Stimulated activated CD8-positive, alpha-beta memory T cell treated with anti-CD3 and anti-CD28 coated beads, Interleukin-4, amount 100 ng/mL, for 24 hours (primary cell): ENCODE data around the gene GJA3.
"Not testable (repeated sequence)": the region's sequence is repeated elsewhere in the genome, so short reads cannot be mapped to it uniquely, and the experiment has no call there.

Source experiments
- DNase-seq: peaks from one replicate; pipeline ENCODE4 v3.0.0-alpha.2; 2020; ENCODE audit warnings: low read depth

Gene GJA3

GRCh38 chr13:20182231-20182846 is 21.5 kb upstream of the GJA3 start:
- no peak for DNase-seq

GRCh38 chr13:20181188-20181587 is 20.3 kb upstream of the GJA3 start:
- no peak for DNase-seq

- DNase-seq = no peak
These were observed 17.3 kb upstream of the GJA3 start for GRCh38 chr13:20178156-20178555.

- DNase-seq = no peak
These were observed 16.4 kb upstream of the GJA3 start for GRCh38 chr13:20177049-20177831.

GRCh38 chr13:20175907-20176652 is 15.2 kb upstream of the GJA3 start:
- DNase-seq = no peak

GRCh38 chr13:20175406-20175794 is 14.5 kb upstream of the GJA3 start:
- no peak for DNase-seq

- DNase-seq = peak; percentile 62
These were observed 14.0 kb upstream of the GJA3 start for GRCh38 chr13:20174656-20175405.

- no peak for DNase-seq
These were observed 12.4 kb upstream of the GJA3 start for GRCh38 chr13:20173116-20173746.

- no peak for DNase-seq
These were observed 10.5 kb upstream of the GJA3 start for GRCh38 chr13:20171364-20171763.

GRCh38 chr13:20170921-20171320 is 10.1 kb upstream of the GJA3 start:
- DNase-seq = no peak

- no peak for DNase-seq
These were observed 7.5 kb upstream of the GJA3 start for GRCh38 chr13:20168396-20168795.

GRCh38 chr13:20165417-20166257 is 4.8 kb upstream of the GJA3 start:
- DNase-seq = no peak

GRCh38 chr13:20161951-20162300 is 1.1 kb upstream of the GJA3 start:
- no peak for DNase-seq

- DNase-seq = peak; percentile 47
These were observed 561 bp upstream of the GJA3 start for GRCh38 chr13:20161275-20161950.

GRCh38 chr13:20159646-20160305 is 1.1 kb downstream of the GJA3 start:
- DNase-seq = no peak

GRCh38 chr13:20157151-20157796 is 3.6 kb downstream of the GJA3 start:
- no peak for DNase-seq

GRCh38 chr13:20156702-20157101 is 4.2 kb downstream of the GJA3 start:
- DNase-seq = no peak

- DNase-seq = not testable (repeated sequence)
These were observed 7.6 kb downstream of the GJA3 start for GRCh38 chr13:20153290-20153689.

GRCh38 chr13:20151612-20152011 is 9.2 kb downstream of the GJA3 start:
- DNase-seq = no peak
